Measurements from ENCODE around the gene BCL2L11.
"Not testable (repeated sequence)": the region's sequence is repeated elsewhere in the genome, so short reads cannot be mapped to it uniquely, and the experiment has no call there.

BCL2L11 gene

GRCh38 chr2:111120253-111121027 is at the start of gene BCL2L11:
Gene BCL2L11 (plus strand): TSS chr2:111120914. CDS start chr2:111123746, 2,832 bp downstream.
- Histone ChIP-seq H3K4me3 (ENCODE audit: low read length) (peak within 1 kb of the TSS; percentile 85), H3K9ac (ENCODE audit: low read length) (peak within 1 kb of the TSS; percentile 67), H3K27ac (ENCODE audit: low read length) (peak within 1 kb of the TSS; percentile 61), H3K4me1 (ENCODE audit: low read length) (peaks cover 35% of the 10 kb centered on the region), H3K4me2 (ENCODE audit: low read length) (peak within 1 kb of the TSS; percentile 96), H3K79me2 (ENCODE audit: low read length) (peaks cover 34% of the 10 kb centered on the region), H3K27me3 (ENCODE audit: low read depth, low read length) (peaks cover 46% of the 10 kb centered on the region), H3K9me3 (ENCODE audit: insufficient read depth, low read length) (peaks cover 11% of the 10 kb centered on the region; the same call in 1 of the 2 replicates), H4K20me1 (ENCODE audit: insufficient read depth, low read length) (peaks cover 40% of the 10 kb centered on the region), H3K36me3 (replicated peaks; ENCODE audit: low read depth, low read length) (peaks cover 16% of the 10 kb centered on the region), H2AFZ (ENCODE audit: low read depth, low read length) (peak within 1 kb of the TSS; percentile 60; the same call in 1 of the 2 replicates)
- TF ChIP-seq EZH2phosphoT487 (IDR thresholded peaks at IDR 0.05; ENCODE audit: low read depth): no peak
- TF ChIP-seq, protein P1, sequence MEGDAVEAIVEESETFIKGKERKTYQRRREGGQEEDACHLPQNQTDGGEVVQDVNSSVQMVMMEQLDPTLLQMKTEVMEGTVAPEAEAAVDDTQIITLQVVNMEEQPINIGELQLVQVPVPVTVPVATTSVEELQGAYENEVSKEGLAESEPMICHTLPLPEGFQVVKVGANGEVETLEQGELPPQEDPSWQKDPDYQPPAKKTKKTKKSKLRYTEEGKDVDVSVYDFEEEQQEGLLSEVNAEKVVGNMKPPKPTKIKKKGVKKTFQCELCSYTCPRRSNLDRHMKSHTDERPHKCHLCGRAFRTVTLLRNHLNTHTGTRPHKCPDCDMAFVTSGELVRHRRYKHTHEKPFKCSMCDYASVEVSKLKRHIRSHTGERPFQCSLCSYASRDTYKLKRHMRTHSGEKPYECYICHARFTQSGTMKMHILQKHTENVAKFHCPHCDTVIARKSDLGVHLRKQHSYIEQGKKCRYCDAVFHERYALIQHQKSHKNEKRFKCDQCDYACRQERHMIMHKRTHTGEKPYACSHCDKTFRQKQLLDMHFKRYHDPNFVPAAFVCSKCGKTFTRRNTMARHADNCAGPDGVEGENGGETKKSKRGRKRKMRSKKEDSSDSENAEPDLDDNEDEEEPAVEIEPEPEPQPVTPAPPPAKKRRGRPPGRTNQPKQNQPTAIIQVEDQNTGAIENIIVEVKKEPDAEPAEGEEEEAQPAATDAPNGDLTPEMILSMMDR (IDR thresholded peaks at IDR 0.05; ENCODE audit: low read depth, low read length): peak; percentile 36; the same call in 1 of the 2 replicates

GRCh38 chr2:111071600-111072171 is 49.0 kb upstream of the BCL2L11 start:
- Histone ChIP-seq H3K79me2 (ENCODE audit: low read length) (no peaks in the 10 kb centered on the region), H3K36me3 (replicated peaks; ENCODE audit: low read depth, low read length) (no peaks in the 10 kb centered on the region), H3K9me3 (ENCODE audit: insufficient read depth, low read length) (no peaks in the 10 kb centered on the region), H3K4me3 (ENCODE audit: low read length) (no peak overlapping the region), H2AFZ (ENCODE audit: low read depth, low read length) (no peak overlapping the region), H3K27ac (ENCODE audit: low read length) (no peak overlapping the region), H3K4me2 (ENCODE audit: low read length) (no peak overlapping the region), H3K9ac (ENCODE audit: low read length) (no peak overlapping the region), H3K27me3 (ENCODE audit: low read depth, low read length) (peaks cover 37% of the 10 kb centered on the region), H4K20me1 (ENCODE audit: insufficient read depth, low read length) (no peaks in the 10 kb centered on the region), H3K4me1 (ENCODE audit: low read length) (peaks cover 3% of the 10 kb centered on the region; the same call in 1 of the 2 replicates)
- TF ChIP-seq EZH2phosphoT487 (IDR thresholded peaks at IDR 0.05; ENCODE audit: low read depth): no peak
- TF ChIP-seq, protein P1 (IDR thresholded peaks at IDR 0.05; ENCODE audit: low read depth, low read length): no peak

DNA sequence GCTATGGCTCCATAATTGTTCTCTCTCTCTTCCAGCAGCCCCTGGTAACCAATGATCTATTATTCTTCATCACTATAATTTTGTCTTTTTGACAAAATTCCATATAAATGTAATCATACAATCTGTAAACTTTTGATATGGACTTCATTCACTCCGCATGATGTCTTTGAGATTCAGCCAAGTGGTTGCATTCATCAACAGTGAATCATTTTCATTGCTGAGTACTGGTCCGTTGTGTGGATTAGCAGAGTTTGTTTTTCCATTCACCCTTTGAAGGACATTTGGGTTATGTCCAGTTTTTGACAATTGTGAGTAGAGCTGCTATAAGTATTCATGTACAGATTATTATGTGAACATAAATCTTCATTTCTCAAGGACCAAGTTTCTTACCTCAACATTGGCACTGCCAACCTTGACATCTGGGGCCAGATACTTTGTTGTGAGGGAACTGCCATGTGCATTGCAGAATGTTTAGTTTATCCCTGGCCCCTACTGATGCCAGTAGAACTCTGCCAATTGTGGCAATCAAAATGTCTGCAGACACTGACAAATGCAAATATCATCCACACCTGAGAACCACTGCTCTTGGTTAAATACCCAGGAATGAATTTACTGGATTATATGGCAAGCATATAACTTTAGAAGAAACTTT is 48.4 kb upstream of the BCL2L11 start:
- Histone ChIP-seq H3K4me2 (ENCODE audit: low read length) (no peak overlapping the region), H3K9ac (ENCODE audit: low read length) (no peak overlapping the region), H4K20me1 (ENCODE audit: insufficient read depth, low read length) (no peaks in the 10 kb centered on the region), H2AFZ (ENCODE audit: low read depth, low read length) (no peak overlapping the region), H3K27me3 (ENCODE audit: low read depth, low read length) (peaks cover 40% of the 10 kb centered on the region), H3K4me3 (ENCODE audit: low read length) (no peak overlapping the region), H3K79me2 (ENCODE audit: low read length) (no peaks in the 10 kb centered on the region), H3K36me3 (replicated peaks; ENCODE audit: low read depth, low read length) (no peaks in the 10 kb centered on the region), H3K27ac (ENCODE audit: low read length) (no peak overlapping the region), H3K9me3 (ENCODE audit: insufficient read depth, low read length) (no peaks in the 10 kb centered on the region), H3K4me1 (ENCODE audit: low read length) (peaks cover 3% of the 10 kb centered on the region; the same call in 1 of the 2 replicates)
- TF ChIP-seq EZH2phosphoT487 (IDR thresholded peaks at IDR 0.05; ENCODE audit: low read depth): no peak
- TF ChIP-seq, protein P1 (IDR thresholded peaks at IDR 0.05; ENCODE audit: low read depth, low read length): no peak

DNA sequence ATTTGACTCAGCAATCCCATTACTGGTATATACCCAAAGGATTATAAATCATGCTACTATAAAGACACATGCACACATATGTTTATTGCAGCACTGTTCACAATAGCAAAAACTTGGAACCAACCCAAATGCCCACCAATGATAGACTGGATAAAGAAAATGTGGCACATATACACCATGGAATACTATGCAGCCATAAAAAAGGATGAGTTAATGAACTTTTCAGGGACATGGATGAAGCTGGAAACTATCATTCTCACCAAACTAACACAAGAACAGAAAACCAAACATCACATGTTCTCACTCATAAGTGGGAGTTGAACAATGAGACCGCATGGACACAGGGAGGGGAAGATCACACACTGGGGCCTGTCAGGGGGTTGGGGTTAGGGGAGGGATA is 38.1 kb upstream of the BCL2L11 start:
- H3K4me1 ChIP-seq (ENCODE audit: low read length); H3K9ac ChIP-seq (ENCODE audit: low read length); H2AFZ ChIP-seq (ENCODE audit: low read depth, low read length); H3K9me3 ChIP-seq (ENCODE audit: insufficient read depth, low read length); H3K4me3 ChIP-seq (ENCODE audit: low read length); H4K20me1 ChIP-seq (ENCODE audit: insufficient read depth, low read length); H3K79me2 ChIP-seq (ENCODE audit: low read length); H3K4me2 ChIP-seq (ENCODE audit: low read length); H3K27ac ChIP-seq (ENCODE audit: low read length); H3K36me3 ChIP-seq (replicated peaks; ENCODE audit: low read depth, low read length): not testable (repeated sequence)
- H3K27me3 ChIP-seq (ENCODE audit: low read depth, low read length): peaks cover 56% of the 10 kb centered on the region
